ENCODE results near the gene SPINK2.

Gene SPINK2

GRCh38 chr4:56857601-56858309 lies 36.3 kb upstream of the SPINK2 start:
- TF ChIP-seq CTCF (conservative IDR thresholded peaks at IDR 0.05; ENCODE audit: low read depth, low read length): no peak
- no peak overlapping the region for H3K4me3 ChIP-seq (ENCODE audit: low read depth, low read length)
- DNase-seq (ENCODE audit: low read depth): no peak

- no peak for TF ChIP-seq CTCF (conservative IDR thresholded peaks at IDR 0.05; ENCODE audit: low read depth, low read length)
- no peak for DNase-seq (ENCODE audit: low read depth)
- no peak overlapping the region for H3K4me3 ChIP-seq (ENCODE audit: low read depth, low read length)
Measured at GRCh38 chr4:56856656-56857055, 35.2 kb upstream of the SPINK2 start.

GRCh38 chr4:56850910-56851309 lies 29.4 kb upstream of the SPINK2 start:
- TF ChIP-seq CTCF (conservative IDR thresholded peaks at IDR 0.05; ENCODE audit: low read depth, low read length): no peak

GRCh38 chr4:56844802-56845580 lies 23.5 kb upstream of the SPINK2 start:
- H3K4me3 ChIP-seq (ENCODE audit: low read depth, low read length): no peak overlapping the region

More at GRCh38 chr4:56850910-56851309, 29.4 kb upstream of the SPINK2 start:
- H3K4me3 ChIP-seq (ENCODE audit: low read depth, low read length): no peak overlapping the region
- no peak for DNase-seq (ENCODE audit: low read depth)

GRCh38 chr4:56843421-56843899 lies 22.0 kb upstream of the SPINK2 start:
- peak; percentile 41 for TF ChIP-seq CTCF (conservative IDR thresholded peaks at IDR 0.05; ENCODE audit: low read depth, low read length)
- peak; percentile 64 for DNase-seq (ENCODE audit: low read depth)

More at GRCh38 chr4:56844802-56845580, 23.5 kb upstream of the SPINK2 start:
- DNase-seq (ENCODE audit: low read depth): peak; percentile 19
- no peak for TF ChIP-seq CTCF (conservative IDR thresholded peaks at IDR 0.05; ENCODE audit: low read depth, low read length)

GRCh38 chr4:56840559-56840958 lies 19.1 kb upstream of the SPINK2 start:
- no peak for DNase-seq (ENCODE audit: low read depth)
- no peak for TF ChIP-seq CTCF (conservative IDR thresholded peaks at IDR 0.05; ENCODE audit: low read depth, low read length)
- H3K4me3 ChIP-seq (ENCODE audit: low read depth, low read length): no peak overlapping the region

More at GRCh38 chr4:56843421-56843899, 22.0 kb upstream of the SPINK2 start:
- H3K4me3 ChIP-seq (ENCODE audit: low read depth, low read length): no peak overlapping the region

All from choroid plexus epithelial cell (primary cell).